RPMI7951 (cell line): ENCODE measurements around the gene EIF4E2. TPM values are rescaled to one million over a fixed set of nuclear protein-coding genes. Genes with fewer than 3 reads are reported as not detected.

ENCODE experiments used
- DNase-seq: peaks from one replicate; pipeline ENCODE4 v3.0.0-alpha.2; 2012; ENCODE audit warnings: low read depth
- total RNA-seq: library from RNA; depleted of rRNA; stranded (reverse); fragments of >200 nt; shearing (Covaris generic); gene quantifications from 2 replicates; pipeline ENCODE4 v1.2.3, GENCODE V29; 2014; rRNA removed

Gene EIF4E2
- total RNA-seq: 146 and 150 TPM in 2 replicates

GRCh38 chr2:232550354-232551249 lies at the start of gene EIF4E2, which contains the start of gene TIGD1:
TSS of gene EIF4E2 (plus strand) at chr2:232550689. CDS start at chr2:232550725, 36 bp downstream.
TSS of gene TIGD1 (minus strand) at chr2:232550557. CDS start at chr2:232549882, 675 bp downstream.
- DNase-seq: peak; percentile 94

GRCh38 chr2:232501331-232501771 lies 49.1 kb upstream of the EIF4E2 start:
- no peak for DNase-seq

- no peak for DNase-seq
These were observed 48.6 kb upstream of the EIF4E2 start for GRCh38 chr2:232501794-232502390.

DNA sequence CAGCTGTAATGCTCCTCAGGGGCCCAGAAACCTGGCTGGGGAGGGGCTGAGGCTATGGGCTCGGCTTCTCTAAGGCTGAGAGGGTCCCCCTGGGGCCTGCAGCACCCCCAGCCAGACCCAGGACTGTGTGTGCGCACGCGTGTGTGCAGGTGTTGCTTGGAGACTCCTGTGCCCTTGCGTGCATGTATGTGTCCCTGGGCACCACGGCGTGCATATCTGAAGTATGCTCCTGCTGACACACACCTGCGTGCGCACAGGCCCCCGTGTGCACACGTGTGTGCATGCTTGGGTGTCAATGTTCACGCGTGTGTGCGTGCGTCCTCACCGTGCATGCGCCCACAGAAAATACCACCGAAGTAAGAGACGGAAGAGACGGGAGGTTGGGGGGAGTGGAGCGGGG lies 48.0 kb upstream of the EIF4E2 start:
- DNase-seq: no peak

DNA sequence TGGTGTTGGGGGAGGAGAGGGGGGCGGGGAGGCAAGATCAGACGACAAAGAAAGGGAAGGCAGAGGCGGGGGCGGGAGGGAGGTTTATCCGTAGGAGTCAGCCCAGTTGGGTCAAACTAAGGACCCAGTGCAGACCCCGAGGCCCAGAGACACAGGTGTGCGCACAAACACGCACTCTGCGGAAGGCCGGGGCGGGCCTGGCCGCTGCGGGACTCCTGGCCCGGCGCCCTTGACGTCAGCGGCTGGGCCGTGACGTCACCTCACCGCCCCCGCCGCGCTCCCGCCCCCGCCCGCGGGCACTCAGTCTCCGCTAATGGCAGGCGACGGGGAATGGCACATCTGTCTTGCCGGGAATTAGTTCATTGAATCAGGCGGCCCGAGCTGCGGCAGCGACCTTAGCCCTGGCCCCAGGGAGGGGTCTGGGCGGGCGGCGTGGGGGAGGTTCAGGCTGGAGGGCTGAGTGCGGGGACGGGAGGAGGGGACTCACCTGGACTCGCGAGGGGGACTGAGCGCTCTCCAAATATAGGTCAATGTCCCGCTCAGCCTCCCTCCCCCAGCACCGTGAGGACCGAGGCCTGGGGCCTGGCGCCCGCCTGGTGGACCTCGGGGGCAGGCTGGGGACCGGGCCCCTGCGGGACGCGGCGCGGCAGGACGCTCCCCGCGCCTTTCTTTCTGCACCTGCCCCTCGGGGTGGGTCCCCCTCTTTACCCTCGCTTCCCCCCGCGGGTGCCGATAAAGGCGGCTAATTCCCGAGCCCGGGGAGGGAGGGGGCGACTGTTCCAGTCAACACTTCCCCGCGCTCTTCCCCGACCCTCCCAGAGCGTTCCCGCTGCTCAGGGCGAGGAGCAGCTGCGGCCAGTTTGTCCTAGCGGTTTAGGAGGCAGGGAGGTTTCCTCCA lies 47.3 kb upstream of the EIF4E2 start:
- DNase-seq: peak; percentile 21

DNA sequence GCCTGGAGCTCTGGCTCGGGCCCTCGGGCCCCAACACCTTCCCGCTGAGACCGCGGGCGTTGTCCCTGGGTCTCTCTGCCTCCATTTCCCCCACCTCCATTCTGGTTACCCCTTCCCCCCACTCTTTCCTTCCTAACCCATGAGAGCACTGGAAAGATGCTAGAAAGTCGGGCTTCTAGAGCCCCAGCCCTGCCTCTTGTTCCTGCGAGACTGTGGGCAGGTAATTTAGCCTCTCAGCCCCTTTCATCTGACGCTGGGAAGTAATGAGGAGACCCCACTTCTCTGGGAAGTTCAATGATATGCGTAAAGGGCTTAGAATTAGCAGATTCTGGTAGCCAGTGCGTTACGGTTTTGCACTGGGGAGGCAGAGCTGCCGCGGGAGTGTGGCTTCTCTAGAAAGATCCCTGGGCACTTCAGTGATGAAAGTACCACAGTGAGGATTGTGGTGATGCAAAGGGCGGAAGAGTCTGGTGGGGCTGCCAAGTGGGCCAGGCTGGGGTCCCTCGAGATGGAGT lies 46.6 kb upstream of the EIF4E2 start:
- DNase-seq: no peak

- no peak for DNase-seq
These were observed 46.1 kb upstream of the EIF4E2 start for GRCh38 chr2:232504438-232504837.

DNA sequence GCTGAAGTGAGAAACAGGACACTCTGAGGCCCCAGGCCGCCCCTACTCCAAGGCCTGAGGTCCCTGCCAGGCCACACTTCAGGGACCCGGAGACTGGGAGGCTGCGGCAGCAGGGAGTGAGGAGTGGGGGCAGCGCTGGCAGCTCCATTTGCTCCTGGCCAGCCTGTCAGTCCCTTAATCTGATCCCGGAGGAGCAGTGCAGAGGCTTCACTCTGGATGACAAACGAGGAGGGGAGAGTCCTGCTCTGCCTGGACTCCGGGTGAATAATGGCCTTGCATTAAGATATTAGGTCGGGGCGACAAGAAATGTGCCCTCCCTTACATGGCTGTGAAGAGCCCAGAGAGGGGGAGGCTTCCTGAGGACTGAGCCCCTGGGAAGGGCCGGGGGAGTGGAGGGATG lies 44.6 kb upstream of the EIF4E2 start:
- no peak for DNase-seq

DNA sequence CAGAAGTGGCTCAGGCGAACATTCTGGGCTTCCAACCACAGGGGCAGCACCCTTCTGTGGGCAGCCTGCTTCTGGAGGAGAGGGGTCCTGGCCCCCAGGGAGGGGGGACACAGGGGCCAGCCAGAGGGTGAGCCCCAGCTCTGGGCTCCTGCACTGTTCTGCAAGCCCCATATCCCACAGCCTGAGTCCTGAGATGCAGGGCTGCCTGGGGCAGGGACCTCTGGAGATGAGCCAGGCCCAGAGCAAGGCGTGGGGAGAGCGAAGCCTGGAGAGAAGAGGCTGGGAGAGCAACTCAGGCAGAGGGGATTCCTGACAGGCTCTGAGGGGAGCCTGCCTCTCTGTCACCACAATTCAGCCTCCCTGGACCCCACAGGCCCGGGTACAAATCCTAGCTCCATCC lies 43.8 kb upstream of the EIF4E2 start:
- DNase-seq: no peak

- no peak for DNase-seq
These were observed 42.2 kb upstream of the EIF4E2 start for GRCh38 chr2:232508251-232508650.

- DNase-seq: no peak
These were observed 39.1 kb upstream of the EIF4E2 start for GRCh38 chr2:232511336-232511890.

GRCh38 chr2:232512602-232513001 lies 37.9 kb upstream of the EIF4E2 start:
- DNase-seq: no peak

DNA sequence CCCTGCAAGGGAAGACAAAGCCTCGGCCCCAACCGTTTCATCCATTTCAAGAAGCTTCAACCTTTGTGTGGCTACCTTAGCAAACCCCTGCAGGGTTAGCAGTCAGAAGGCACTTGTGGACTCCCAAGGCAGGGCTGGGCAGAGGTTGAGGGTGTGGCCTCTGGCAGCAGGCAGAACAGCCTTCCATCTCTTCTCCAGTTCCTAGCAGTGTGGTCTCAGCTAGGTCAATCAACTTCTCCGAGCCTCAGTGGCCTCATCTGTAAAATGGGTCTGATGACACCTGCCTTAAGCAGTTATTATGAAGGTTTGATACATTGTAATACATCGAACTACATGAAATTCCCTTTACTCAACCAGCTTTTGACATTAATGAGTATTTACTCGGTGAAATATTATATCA lies 37.1 kb upstream of the EIF4E2 start:
- DNase-seq: no peak

DNA sequence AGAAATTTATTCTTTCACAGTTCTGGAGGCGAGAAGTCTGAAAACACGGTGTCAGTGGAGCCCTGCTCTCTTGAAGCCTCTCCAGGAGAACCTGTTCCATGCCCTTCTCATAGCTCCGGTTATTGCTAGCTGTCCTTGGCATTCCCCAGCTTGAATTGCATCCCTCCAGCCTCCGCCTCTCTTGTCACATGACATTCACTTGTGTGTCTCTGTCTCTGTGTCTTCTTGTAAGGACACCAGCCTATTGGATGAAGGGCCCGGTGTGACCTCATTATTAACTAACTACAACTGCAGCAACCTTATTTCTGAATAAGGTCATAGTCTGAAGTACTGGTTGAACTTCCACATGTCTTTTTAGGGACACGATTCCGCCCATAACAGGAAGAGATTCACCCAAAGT lies 34.9 kb upstream of the EIF4E2 start:
- DNase-seq: no peak

DNA sequence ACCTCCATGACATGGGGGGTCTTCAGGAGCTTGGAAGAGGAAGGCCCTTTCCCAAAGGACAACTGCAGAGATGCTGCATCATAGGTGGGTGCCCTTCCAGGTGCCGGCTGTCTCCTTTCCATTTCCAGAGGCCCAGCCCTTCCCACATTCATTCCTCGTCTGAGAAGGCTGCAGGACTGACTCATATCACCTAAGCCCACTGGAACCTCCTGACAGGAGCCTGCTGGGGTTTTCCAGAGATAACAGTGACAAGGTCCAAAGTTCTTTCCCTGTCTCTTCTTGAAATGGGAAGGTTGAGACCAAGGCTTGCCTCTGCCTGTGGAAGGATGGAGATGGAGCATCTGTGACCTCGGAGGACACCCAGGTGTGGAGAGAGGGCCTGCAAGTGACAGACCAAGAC lies 33.9 kb upstream of the EIF4E2 start:
- DNase-seq: no peak

- no peak for DNase-seq
These were observed 31.6 kb upstream of the EIF4E2 start for GRCh38 chr2:232518844-232519243.

DNA sequence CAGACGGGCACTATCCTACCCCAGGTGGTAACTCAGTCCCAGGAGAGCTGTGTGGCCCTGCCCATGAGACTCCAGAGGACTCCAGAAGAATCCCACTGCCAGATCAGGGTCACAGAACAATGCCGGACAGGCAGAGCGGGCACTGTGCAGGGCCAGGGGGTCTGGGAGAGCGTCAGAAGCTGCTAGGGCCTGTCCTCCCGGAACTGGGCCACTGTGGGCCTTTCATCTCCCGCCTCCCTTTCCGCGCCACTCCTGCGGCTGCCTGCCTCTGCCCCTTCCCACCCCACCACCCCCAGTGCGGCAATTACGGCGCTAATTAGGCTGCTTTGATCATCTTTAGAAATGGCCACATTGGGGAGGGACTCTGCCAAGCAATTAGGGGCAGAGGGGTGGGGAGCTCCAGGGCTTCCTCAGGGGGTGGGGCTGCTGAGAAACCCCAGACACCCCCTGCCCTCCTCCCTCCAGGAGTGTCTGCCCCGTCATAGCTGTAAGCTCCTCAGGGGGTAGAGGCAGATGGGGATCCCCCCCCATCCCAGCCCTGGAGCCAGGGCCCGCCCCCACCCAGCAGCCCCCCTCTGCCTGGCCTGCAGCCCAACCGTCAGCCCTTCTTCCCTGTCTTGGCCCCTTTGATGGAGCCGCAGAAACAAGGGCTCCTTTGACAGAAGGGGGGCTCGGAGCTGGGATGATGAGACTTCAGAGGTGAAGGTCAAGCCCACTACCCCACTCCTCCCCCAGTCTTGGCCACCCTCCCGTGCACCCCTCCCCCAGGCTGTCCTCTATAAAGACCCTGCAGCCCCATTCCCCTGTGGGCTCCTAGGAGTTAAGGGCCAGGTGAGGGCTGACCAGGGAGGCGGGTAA lies 30.7 kb upstream of the EIF4E2 start, which contains the start of gene PRSS56:
TSS of gene PRSS56 (plus strand) at position 808 of the 858 bp plus-strand sequence. CDS start 211 bp downstream, outside the sequence.
- DNase-seq: no peak

- no peak for DNase-seq
These were observed 30.0 kb upstream of the EIF4E2 start for GRCh38 chr2:232520489-232520888.

GRCh38 chr2:232521098-232521497 lies 29.4 kb upstream of the EIF4E2 start:
- DNase-seq: no peak

DNA sequence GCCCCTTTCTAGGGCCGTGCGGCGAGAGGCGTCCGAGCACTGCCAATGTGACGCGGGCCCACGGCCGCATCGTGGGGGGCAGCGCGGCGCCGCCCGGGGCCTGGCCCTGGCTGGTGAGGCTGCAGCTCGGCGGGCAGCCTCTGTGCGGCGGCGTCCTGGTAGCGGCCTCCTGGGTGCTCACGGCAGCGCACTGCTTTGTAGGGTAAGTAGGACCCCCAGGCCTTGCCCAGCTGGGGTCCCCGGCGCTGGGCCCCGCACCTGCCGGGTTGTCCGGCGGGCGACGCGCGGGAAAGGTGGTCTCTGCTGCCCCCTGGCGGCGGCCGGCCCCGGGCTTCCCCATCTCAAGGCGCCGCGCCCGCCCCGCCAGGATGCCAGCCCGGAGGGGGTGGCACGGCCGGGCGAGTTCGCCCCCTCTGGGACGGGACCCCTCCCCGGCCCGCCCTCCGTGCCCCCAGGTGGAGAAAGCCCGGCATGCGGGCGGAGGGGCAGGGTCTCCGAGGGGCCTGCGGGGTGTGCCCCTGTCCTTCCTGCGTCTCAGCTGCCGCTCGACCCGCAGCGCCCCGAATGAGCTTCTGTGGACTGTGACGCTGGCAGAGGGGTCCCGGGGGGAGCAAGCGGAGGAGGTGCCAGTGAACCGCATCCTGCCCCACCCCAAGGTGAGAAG lies 28.4 kb upstream of the EIF4E2 start:
- DNase-seq: no peak
